Measurements from ENCODE around the gene EMC6.

The EMC6 gene

GRCh38 chr17:3712811-3713463, 44.3 kb downstream of the EMC6 start:
- Histone ChIP-seq H3K27me3 (ENCODE audit: control insufficient read depth, insufficient read depth, low read length) (no peaks in the 10 kb centered on the region), H3K27ac (ENCODE audit: low read depth, low read length) (no peak overlapping the region), H3K9me3 (ENCODE audit: control insufficient read depth, insufficient read depth, low read depth, low read length) (no peaks in the 10 kb centered on the region), H3K4me3 (ENCODE audit: low read depth, low read length) (no peak overlapping the region), H3K9ac (ENCODE audit: low read length) (no peak overlapping the region), H3K4me1 (ENCODE audit: control insufficient read depth, insufficient read depth, low read length) (peaks cover 3% of the 10 kb centered on the region; the same call in 1 of the 2 replicates), H3K36me3 (ENCODE audit: control insufficient read depth, insufficient read depth, low read length) (peaks cover 40% of the 10 kb centered on the region)

- Histone ChIP-seq H3K36me3 (ENCODE audit: control insufficient read depth, insufficient read depth, low read length) (peaks cover 59% of the 10 kb centered on the region), H3K9me3 (ENCODE audit: control insufficient read depth, insufficient read depth, low read depth, low read length) (no peaks in the 10 kb centered on the region), H3K27ac (ENCODE audit: low read depth, low read length) (no peak overlapping the region), H3K27me3 (ENCODE audit: control insufficient read depth, insufficient read depth, low read length) (no peaks in the 10 kb centered on the region), H3K9ac (ENCODE audit: low read length) (no peak overlapping the region), H3K4me3 (ENCODE audit: low read depth, low read length) (no peak overlapping the region), H3K4me1 (ENCODE audit: control insufficient read depth, insufficient read depth, low read length) (peaks cover 3% of the 10 kb centered on the region; the same call in 1 of the 2 replicates)
Observed at GRCh38 chr17:3715296-3715695, 46.7 kb downstream of the EMC6 start.

DNA sequence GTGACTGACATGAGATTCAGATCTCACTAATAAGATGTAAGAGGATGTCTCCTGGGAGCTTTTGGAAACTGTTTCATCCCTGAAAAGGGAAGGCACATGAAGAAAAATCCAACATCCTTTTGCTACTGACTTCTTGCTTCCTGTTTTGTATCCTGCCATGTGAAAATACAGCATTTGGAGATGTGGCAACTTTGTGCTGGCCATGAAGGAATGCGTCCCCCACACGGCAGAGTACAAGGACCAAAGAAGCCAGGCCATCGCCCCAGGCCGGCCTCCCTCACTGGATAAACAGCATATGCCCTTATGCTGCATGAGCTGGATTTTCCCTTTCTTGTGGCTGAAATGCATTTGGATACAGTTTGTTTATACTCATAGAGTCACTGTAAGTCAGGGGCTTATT, 49.6 kb downstream of the EMC6 start:
- H3K4me3 ChIP-seq (ENCODE audit: low read depth, low read length) = no peak overlapping the region
- peaks cover 60% of the 10 kb centered on the region for H3K36me3 ChIP-seq (ENCODE audit: control insufficient read depth, insufficient read depth, low read length)

DNA sequence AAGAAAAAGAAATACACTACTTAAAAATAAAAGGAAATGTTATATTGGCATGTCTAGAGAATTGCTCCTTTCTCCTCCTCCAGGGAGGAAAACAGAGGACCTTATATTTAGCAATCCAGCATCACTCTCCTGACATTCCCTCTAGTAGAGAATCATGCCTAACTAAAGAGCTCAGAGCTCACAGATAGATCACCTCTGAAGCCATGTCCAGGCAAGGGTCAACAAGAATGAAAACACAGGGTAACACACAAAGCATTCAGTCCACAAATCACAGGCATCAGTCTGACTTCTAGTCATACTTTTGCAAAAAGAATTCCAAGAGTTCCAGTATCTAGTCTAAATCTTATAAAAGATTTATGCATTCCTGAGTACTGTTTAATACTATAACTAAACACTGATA, 50.7 kb downstream of the EMC6 start:
- Histone ChIP-seq H3K27ac (ENCODE audit: low read depth, low read length) (no peak overlapping the region), H3K9ac (ENCODE audit: low read length) (no peak overlapping the region), H3K9me3 (ENCODE audit: control insufficient read depth, insufficient read depth, low read depth, low read length) (no peaks in the 10 kb centered on the region), H3K4me3 (ENCODE audit: low read depth, low read length) (no peak overlapping the region), H3K36me3 (ENCODE audit: control insufficient read depth, insufficient read depth, low read length) (peaks cover 60% of the 10 kb centered on the region), H3K27me3 (ENCODE audit: control insufficient read depth, insufficient read depth, low read length) (no peaks in the 10 kb centered on the region), H3K4me1 (ENCODE audit: control insufficient read depth, insufficient read depth, low read length) (0 out of 2 replicates have a peak, but pooled peaks cover 4% of the 10 kb centered on the region)

More for the DNA sequence above, 49.6 kb downstream of the EMC6 start:
- H3K27ac ChIP-seq (ENCODE audit: low read depth, low read length) = no peak overlapping the region
- no peaks in the 10 kb centered on the region for H3K27me3 ChIP-seq (ENCODE audit: control insufficient read depth, insufficient read depth, low read length)
- H3K9me3 ChIP-seq (ENCODE audit: control insufficient read depth, insufficient read depth, low read depth, low read length) = no peaks in the 10 kb centered on the region
- no peak overlapping the region for H3K9ac ChIP-seq (ENCODE audit: low read length)
- 0 out of 2 replicates have a peak, but pooled peaks cover 4% of the 10 kb centered on the region for H3K4me1 ChIP-seq (ENCODE audit: control insufficient read depth, insufficient read depth, low read length)

All from HUES6 (cell line).